HepG2 (cell line): Measurements from ENCODE around the gene ALDH1A1. TPM values are rescaled to one million over a fixed set of nuclear protein-coding genes. Genes with fewer than 3 reads are reported as not detected.

ENCODE experiments used
- EP300 ChIP-seq, 3 experiments: sonication (generic) in 1 of 3; formaldehyde crosslinking in 1 of 3; IDR thresholded peaks; 2 replicates each; pipeline versions ENCODE4 v1.5.1 to v1.6.1; 2011 to 2020; ENCODE audit warnings: low read depth in 2 of 3, low read length in 2 of 3, borderline replicate concordance in 1 of 3, improper control_type of control experiment in 1 of 3, mild to moderate bottlenecking in 1 of 3, missing genetic modification reagents in 1 of 3, moderate library complexity in 1 of 3
- FOXJ3 ChIP-seq: sonication (generic); formaldehyde crosslinking; IDR thresholded peaks from 2 replicates; pipeline ENCODE4 v1.4.0; 2020; ENCODE audit warnings: missing genetic modification reagents, mild to moderate bottlenecking, borderline replicate concordance
- FOXP1 ChIP-seq, 2 experiments: fragments of 450-650 bp in 1 of 2; IDR thresholded peaks; 2 replicates each; pipeline ENCODE4 v1.6.1; 2017 to 2018; ENCODE audit warnings: antibody characterized with exemption in 1 of 2
- MED1 ChIP-seq: sonication (generic); formaldehyde crosslinking; IDR thresholded peaks from 2 replicates; pipeline ENCODE4 v1.4.0; 2020; ENCODE audit warnings: missing genetic modification reagents
- NCOA2 ChIP-seq: sonication (generic); formaldehyde crosslinking; IDR thresholded peaks from 2 replicates; pipeline ENCODE4 v1.8.0; 2022; ENCODE audit warnings: inconsistent platforms
- RAD51 ChIP-seq: fragments of 450-650 bp; IDR thresholded peaks from 2 replicates; pipeline ENCODE4 v1.6.1; 2016; ENCODE audit warnings: borderline replicate concordance
- ZMYM2 ChIP-seq: sonication (generic); formaldehyde crosslinking; IDR thresholded peaks from 2 replicates; pipeline ENCODE4 v1.8.0; 2022; ENCODE audit warnings: mild to moderate bottlenecking, missing genetic modification reagents
- polyA plus RNA-seq, 8 experiments: library from polyadenylated mRNA; depleted of rRNA in 3 of 8; stranded (reverse) in 7 of 8; unstranded in 1 of 8; fragments of >200 nt; fragmentation: Illumina TruSeq in 4 of 8; extraction: Trizol in 4 of 8; gene quantifications; 2 replicates each; pipeline versions ENCODE4 v1.2.1 to v1.2.3, GENCODE V29; 2011 to 2016; ENCODE audit warnings: low read depth in 4 of 8, missing spikeins in 1 of 8, mixed read lengths in 1 of 8; ENCODE audit not compliant: insufficient read depth in 1 of 8
- total RNA-seq, 5 experiments: library from RNA; depleted of rRNA; stranded (reverse); fragments of >200 nt; fragmentation: Illumina TruSeq; extraction: Trizol; gene quantifications; 2 replicates each; pipeline ENCODE4 v1.2.3, GENCODE V29; 2016; ENCODE audit warnings: low read depth in 1 of 5
- TF ChIP-seq, protein P1 (sequence below): IDR thresholded peaks from 2 replicates; pipeline ENCODE4 v1.6.1; 2016; ENCODE audit warnings: low read depth, missing genetic modification reagents, missing compliant biosample characterization
- TF ChIP-seq, protein P2 (sequence below): sonication (generic); formaldehyde crosslinking; IDR thresholded peaks from 2 replicates; pipeline ENCODE4 v1.9.0; 2021; ENCODE audit warnings: mild to moderate bottlenecking, missing genetic modification reagents
- TF ChIP-seq, protein P3 (sequence below): IDR thresholded peaks from 2 replicates; pipeline ENCODE4 v1.4.0; 2020; ENCODE audit warnings: mild to moderate bottlenecking, missing genetic modification reagents

Gene ALDH1A1
- total and polyA plus RNA-seq, 2 of the 13 experiments (the other 11 are each of a cell fraction or from before 2014, with no cell fraction given), result 88.2 to 439 TPM

DNA sequence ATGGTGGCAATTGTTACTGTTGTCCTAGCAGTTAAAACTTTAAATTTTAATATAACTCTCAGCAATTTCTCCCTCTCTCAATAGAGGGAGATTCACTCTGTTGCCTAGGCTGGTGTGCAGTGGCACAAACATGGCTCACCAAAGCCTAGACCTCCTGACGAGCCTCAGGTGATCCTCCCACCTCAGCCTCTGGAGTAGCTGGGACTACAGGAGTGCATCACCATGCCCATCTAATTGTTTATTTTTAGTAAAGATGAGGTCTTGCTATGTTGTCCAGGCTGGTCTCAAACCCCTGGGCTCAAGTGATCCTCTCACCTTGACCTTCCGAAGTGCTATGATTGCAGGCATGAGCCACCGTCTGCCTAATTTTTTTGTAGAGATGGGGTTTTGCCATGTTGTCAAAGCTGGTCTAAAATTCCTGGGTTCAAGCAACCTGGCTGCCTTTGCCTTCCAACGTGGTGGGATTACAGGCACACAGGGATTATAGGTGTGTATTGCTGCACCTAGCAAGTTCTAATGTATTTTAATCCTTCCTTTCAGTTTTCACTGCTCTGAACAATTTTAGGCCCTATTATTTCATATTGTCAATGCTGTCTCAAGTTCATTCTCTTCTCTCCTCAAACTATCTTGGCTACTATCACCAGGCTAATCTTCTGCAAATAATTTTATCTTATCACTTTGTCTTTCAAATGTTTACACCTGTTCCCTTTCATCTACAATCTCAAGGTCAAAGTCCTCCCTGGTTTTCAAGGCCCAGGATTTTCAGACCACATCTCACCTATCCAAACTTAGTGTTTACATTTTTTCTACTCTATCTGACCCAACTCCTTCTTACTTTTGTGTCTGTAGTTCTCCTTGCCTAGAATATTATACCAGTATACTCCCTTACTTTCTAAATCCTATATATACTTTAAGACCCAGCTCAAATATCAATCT, 18.9 kb downstream of the ALDH1A1 start (continued):
- TF ChIP-seq, protein P1, sequence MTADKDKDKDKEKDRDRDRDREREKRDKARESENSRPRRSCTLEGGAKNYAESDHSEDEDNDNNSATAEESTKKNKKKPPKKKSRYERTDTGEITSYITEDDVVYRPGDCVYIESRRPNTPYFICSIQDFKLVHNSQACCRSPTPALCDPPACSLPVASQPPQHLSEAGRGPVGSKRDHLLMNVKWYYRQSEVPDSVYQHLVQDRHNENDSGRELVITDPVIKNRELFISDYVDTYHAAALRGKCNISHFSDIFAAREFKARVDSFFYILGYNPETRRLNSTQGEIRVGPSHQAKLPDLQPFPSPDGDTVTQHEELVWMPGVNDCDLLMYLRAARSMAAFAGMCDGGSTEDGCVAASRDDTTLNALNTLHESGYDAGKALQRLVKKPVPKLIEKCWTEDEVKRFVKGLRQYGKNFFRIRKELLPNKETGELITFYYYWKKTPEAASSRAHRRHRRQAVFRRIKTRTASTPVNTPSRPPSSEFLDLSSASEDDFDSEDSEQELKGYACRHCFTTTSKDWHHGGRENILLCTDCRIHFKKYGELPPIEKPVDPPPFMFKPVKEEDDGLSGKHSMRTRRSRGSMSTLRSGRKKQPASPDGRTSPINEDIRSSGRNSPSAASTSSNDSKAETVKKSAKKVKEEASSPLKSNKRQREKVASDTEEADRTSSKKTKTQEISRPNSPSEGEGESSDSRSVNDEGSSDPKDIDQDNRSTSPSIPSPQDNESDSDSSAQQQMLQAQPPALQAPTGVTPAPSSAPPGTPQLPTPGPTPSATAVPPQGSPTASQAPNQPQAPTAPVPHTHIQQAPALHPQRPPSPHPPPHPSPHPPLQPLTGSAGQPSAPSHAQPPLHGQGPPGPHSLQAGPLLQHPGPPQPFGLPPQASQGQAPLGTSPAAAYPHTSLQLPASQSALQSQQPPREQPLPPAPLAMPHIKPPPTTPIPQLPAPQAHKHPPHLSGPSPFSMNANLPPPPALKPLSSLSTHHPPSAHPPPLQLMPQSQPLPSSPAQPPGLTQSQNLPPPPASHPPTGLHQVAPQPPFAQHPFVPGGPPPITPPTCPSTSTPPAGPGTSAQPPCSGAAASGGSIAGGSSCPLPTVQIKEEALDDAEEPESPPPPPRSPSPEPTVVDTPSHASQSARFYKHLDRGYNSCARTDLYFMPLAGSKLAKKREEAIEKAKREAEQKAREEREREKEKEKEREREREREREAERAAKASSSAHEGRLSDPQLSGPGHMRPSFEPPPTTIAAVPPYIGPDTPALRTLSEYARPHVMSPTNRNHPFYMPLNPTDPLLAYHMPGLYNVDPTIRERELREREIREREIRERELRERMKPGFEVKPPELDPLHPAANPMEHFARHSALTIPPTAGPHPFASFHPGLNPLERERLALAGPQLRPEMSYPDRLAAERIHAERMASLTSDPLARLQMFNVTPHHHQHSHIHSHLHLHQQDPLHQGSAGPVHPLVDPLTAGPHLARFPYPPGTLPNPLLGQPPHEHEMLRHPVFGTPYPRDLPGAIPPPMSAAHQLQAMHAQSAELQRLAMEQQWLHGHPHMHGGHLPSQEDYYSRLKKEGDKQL, result peak; percentile 63; the same call in 1 of the 2 replicates
- 0 out of 2 replicates have a peak, but pooled peaks have one; percentile 15 for TF ChIP-seq MED1 (CRISPR knock-in tag)
- TF ChIP-seq FOXP1 (IDR thresholded peaks at IDR 0.05), result 0 out of 2 replicates have a peak, but pooled peaks have one; percentile 6
- TF ChIP-seq FOXP1 (CRISPR knock-in tag; IDR thresholded peaks at IDR 0.05), result peak; percentile 46; the same call in 1 of the 2 replicates
- TF ChIP-seq FOXJ3 (CRISPR knock-in tag), result peak; percentile 62; the same call in 1 of the 2 replicates
- TF ChIP-seq EP300 (IDR thresholded peaks at IDR 0.05; ENCODE audit: low read depth in 2 of 2, low read length in 2 of 2), result peak in 1 of 2 experiments; percentile 87; a peak in 2 of 4 replicates
- no peak; the same call in 1 of the 2 replicates for TF ChIP-seq EP300 (CRISPR knock-in tag; IDR thresholded peaks at IDR 0.05; ENCODE audit: borderline replicate concordance)
- peak; percentile 84 for TF ChIP-seq NCOA2 (CRISPR knock-in tag)
- TF ChIP-seq, protein P2, sequence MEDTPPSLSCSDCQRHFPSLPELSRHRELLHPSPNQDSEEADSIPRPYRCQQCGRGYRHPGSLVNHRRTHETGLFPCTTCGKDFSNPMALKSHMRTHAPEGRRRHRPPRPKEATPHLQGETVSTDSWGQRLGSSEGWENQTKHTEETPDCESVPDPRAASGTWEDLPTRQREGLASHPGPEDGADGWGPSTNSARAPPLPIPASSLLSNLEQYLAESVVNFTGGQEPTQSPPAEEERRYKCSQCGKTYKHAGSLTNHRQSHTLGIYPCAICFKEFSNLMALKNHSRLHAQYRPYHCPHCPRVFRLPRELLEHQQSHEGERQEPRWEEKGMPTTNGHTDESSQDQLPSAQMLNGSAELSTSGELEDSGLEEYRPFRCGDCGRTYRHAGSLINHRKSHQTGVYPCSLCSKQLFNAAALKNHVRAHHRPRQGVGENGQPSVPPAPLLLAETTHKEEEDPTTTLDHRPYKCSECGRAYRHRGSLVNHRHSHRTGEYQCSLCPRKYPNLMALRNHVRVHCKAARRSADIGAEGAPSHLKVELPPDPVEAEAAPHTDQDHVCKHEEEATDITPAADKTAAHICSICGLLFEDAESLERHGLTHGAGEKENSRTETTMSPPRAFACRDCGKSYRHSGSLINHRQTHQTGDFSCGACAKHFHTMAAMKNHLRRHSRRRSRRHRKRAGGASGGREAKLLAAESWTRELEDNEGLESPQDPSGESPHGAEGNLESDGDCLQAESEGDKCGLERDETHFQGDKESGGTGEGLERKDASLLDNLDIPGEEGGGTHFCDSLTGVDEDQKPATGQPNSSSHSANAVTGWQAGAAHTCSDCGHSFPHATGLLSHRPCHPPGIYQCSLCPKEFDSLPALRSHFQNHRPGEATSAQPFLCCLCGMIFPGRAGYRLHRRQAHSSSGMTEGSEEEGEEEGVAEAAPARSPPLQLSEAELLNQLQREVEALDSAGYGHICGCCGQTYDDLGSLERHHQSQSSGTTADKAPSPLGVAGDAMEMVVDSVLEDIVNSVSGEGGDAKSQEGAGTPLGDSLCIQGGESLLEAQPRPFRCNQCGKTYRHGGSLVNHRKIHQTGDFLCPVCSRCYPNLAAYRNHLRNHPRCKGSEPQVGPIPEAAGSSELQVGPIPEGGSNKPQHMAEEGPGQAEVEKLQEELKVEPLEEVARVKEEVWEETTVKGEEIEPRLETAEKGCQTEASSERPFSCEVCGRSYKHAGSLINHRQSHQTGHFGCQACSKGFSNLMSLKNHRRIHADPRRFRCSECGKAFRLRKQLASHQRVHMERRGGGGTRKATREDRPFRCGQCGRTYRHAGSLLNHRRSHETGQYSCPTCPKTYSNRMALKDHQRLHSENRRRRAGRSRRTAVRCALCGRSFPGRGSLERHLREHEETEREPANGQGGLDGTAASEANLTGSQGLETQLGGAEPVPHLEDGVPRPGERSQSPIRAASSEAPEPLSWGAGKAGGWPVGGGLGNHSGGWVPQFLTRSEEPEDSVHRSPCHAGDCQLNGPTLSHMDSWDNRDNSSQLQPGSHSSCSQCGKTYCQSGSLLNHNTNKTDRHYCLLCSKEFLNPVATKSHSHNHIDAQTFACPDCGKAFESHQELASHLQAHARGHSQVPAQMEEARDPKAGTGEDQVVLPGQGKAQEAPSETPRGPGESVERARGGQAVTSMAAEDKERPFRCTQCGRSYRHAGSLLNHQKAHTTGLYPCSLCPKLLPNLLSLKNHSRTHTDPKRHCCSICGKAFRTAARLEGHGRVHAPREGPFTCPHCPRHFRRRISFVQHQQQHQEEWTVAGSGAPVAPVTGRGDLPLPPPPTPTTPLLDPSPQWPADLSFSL (CRISPR knock-in tag), result no peak
- TF ChIP-seq RAD51, result no peak
- TF ChIP-seq, protein P3, sequence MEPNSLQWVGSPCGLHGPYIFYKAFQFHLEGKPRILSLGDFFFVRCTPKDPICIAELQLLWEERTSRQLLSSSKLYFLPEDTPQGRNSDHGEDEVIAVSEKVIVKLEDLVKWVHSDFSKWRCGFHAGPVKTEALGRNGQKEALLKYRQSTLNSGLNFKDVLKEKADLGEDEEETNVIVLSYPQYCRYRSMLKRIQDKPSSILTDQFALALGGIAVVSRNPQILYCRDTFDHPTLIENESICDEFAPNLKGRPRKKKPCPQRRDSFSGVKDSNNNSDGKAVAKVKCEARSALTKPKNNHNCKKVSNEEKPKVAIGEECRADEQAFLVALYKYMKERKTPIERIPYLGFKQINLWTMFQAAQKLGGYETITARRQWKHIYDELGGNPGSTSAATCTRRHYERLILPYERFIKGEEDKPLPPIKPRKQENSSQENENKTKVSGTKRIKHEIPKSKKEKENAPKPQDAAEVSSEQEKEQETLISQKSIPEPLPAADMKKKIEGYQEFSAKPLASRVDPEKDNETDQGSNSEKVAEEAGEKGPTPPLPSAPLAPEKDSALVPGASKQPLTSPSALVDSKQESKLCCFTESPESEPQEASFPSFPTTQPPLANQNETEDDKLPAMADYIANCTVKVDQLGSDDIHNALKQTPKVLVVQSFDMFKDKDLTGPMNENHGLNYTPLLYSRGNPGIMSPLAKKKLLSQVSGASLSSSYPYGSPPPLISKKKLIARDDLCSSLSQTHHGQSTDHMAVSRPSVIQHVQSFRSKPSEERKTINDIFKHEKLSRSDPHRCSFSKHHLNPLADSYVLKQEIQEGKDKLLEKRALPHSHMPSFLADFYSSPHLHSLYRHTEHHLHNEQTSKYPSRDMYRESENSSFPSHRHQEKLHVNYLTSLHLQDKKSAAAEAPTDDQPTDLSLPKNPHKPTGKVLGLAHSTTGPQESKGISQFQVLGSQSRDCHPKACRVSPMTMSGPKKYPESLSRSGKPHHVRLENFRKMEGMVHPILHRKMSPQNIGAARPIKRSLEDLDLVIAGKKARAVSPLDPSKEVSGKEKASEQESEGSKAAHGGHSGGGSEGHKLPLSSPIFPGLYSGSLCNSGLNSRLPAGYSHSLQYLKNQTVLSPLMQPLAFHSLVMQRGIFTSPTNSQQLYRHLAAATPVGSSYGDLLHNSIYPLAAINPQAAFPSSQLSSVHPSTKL (CRISPR knock-in tag), result peak; percentile 98
- peak; percentile 55; the same call in 1 of the 2 replicates for TF ChIP-seq ZMYM2 (CRISPR knock-in tag)
